Epithelial cell of proximal tubule (primary cell): Measurements from ENCODE around the gene DNAJC18. TPM values are rescaled to one million over a fixed set of nuclear protein-coding genes. Genes with fewer than 3 reads are reported as not detected.

Experiments
- DNase-seq: peaks from one replicate; pipeline ENCODE4 v3.0.0-alpha.2; 2011; ENCODE audit warnings: low read depth
- H3K4me3 ChIP-seq: 2 replicates; pipeline ENCODE4 v1.5.1; 2011; ENCODE audit warnings: low read depth, mild to moderate bottlenecking, low read length
- total RNA-seq: library from RNA; depleted of rRNA; stranded (reverse); fragments of >200 nt; gene quantifications from 2 replicates; pipeline ENCODE4 v1.2.3, GENCODE V29; 2015
- TF ChIP-seq, protein P1 (sequence below): conservative IDR thresholded peaks from 2 replicates; pipeline ENCODE4 v1.5.1; 2012; ENCODE audit warnings: low read depth, mild to moderate bottlenecking, low read length

Gene DNAJC18
- total RNA-seq, 1 donor from 2014 or later, result 5.9 TPM

DNA sequence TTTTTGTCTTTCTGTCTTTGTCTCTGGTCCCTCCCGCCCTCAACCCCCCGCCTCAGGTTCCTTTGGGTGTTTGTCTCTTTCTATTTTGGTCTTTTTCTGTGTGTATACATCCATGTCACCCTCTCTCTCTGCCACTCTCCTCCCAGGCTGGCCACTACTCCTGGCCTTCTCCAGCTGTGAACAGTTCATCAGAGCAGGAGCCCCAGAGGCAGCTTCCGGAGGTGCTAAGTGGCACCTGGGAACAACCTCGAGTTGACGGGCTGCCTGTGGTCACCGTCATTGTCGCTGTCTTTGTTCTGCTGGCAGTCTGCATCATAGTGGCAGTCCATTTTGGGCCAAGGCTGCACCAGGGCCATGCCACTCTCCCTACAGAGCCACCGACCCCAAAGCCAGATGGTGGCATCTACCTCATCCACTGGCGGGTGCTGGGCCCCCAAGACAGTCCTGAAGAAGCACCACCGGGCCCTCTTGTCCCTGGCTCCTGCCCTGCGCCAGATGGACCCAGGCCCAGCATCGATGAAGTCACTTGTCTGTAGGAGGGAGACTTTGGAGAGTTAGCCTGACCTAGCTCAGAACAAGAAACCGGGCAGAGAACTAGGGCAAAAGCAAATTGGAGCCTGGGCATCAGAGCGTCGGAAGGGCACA is 33.2 kb upstream of the DNAJC18 start:
- DNase-seq, result no peak
- TF ChIP-seq, protein P1, sequence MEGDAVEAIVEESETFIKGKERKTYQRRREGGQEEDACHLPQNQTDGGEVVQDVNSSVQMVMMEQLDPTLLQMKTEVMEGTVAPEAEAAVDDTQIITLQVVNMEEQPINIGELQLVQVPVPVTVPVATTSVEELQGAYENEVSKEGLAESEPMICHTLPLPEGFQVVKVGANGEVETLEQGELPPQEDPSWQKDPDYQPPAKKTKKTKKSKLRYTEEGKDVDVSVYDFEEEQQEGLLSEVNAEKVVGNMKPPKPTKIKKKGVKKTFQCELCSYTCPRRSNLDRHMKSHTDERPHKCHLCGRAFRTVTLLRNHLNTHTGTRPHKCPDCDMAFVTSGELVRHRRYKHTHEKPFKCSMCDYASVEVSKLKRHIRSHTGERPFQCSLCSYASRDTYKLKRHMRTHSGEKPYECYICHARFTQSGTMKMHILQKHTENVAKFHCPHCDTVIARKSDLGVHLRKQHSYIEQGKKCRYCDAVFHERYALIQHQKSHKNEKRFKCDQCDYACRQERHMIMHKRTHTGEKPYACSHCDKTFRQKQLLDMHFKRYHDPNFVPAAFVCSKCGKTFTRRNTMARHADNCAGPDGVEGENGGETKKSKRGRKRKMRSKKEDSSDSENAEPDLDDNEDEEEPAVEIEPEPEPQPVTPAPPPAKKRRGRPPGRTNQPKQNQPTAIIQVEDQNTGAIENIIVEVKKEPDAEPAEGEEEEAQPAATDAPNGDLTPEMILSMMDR, result no peak

DNA sequence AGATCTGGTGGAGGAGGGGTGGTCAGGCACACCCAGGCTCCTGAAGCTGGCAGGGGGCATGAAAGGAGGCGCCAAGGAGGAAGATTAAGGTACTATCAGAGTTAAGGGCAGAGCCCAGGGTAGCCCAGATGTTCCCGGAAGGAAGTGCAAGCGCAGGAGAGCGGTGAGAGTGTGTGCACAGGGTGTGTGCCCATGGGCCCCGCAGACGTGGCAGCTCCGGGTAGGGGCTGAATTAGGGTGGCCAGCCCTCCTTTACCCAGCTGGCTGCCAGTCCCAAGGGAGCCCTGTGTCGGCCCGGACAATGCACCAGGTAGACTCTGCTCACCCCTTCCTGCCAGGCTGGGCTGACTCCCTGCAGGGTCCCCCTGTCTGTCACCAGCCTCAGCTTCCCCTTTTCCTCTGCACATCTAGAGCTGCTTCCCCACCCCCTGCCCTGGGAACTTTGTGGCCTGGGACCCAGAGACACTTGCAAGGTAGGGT is 31.5 kb upstream of the DNAJC18 start, which contains the start of gene SMIM33:
Gene SMIM33, plus strand, starts transcription at position 184 of the 480 bp plus-strand sequence. Its CDS starts 118 bp downstream, at position 302.
- TF ChIP-seq, protein P1, result no peak
- H3K4me3 ChIP-seq, result no peak within 1 kb of the TSS
- DNase-seq, result no peak

More for the DNA sequence above, 33.2 kb upstream of the DNAJC18 start:
- H3K4me3 ChIP-seq, result no peak overlapping the region

DNA sequence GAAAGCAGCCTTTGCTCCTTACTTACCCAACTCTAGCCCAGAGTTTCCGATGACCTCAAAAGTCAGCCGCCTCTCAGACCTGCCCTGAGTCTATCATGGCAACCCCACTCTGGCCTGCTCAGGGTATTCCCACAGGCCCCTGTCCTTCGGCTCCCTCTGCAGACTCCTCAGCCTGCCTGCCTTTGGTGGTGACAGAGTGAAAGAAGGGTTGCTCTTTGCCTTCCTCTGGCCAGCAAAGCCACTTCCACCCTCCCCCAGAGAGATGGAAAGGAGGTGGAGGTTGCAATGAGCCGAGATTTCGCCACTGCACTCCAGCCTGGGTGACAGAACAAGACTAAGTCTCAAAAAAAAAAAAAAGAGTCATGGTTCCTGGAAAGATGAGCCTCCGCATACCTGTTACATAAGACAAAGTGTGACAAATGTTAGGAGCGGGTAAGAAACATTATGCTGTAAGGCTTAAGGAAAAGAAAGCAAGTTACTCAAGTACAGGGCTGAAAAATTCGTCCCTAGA is 29.2 kb upstream of the DNAJC18 start:
- TF ChIP-seq, protein P1, result no peak
- DNase-seq, result no peak
- H3K4me3 ChIP-seq, result no peak overlapping the region

DNA sequence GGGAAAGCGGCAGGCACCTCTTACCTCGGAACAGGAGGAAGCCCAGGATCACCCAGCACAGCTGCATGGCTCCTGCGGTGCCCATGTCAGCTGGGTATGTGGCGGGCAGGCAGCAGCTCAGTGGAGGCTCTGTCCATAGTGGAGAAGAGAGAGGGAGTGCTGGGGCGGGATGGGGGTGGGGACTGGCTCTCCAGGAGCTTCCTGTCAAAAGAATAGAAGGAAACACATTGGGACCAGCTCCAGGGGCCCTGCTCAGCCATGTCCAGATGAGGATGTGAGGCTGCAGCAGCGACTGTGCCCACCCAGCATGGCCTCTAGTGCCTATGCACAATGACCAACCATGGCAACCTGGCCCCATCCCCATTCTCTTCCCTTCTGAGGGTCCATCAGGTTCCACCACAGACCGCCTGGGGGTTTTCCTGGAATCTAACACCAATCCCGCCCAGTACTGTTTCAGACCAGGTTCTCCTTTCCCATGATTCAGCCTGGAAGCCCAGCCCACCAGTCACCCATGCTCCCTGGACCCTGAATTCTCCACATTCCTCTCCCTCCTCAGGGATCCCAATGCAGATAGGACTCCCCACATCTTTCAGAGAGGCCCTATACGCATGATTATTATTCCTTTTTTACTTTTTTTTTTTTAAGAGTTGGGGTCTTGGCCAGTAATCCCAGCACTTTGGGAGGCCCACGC is 23.4 kb upstream of the DNAJC18 start, which contains the start of gene ECSCR:
Gene ECSCR, minus strand, starts transcription at position 158 of the 691 bp plus-strand sequence. Its CDS starts 73 bp downstream, at position 85.
- H3K4me3 ChIP-seq, result no peak within 1 kb of the TSS
- no peak for DNase-seq
- TF ChIP-seq, protein P1, result no peak

DNA sequence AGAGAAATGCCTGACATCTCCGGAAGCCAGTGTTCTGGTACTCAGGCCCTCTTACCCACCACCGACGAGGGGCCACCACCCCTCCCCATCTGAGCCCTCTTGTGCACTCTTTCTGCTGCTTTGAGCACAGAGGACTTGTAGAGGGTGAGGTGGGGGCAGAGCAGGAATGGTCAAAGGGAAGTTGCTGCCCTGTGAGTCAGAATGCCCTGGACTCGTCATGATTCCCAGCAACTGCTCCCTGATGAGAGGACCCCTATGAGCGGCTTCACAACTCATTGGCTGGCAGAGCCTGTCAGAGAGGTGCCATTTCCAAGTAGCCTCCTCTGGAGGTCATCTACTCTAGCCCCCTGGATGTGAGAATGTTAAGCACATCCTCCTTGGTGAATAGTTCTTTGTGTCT is 22.4 kb upstream of the DNAJC18 start:
- no peak overlapping the region for H3K4me3 ChIP-seq
- DNase-seq, result no peak
- TF ChIP-seq, protein P1, result no peak

DNA sequence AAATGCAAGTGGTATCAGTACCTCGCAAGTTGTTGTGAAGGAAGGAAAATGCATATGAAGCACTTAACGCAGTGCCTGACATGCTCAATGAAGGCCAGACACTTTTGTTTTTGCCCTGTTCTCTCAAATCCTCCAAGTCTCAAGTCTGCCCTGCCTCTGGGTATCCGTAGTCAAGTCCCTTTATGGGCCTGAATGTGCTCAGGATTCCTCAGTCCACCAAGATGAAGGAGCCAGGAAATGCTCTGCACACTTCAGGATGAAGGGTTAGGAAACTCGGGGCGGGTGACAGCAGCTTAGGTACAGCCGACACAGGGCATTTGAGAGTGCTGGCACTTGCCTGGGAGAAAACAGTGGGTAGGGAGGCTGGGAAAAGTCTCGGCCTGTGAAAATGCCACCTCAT is 21.9 kb upstream of the DNAJC18 start:
- TF ChIP-seq, protein P1, result no peak
- no peak overlapping the region for H3K4me3 ChIP-seq
- no peak for DNase-seq
